CD4-positive, alpha-beta T cell (primary cell): ENCODE measurements around the gene CCL25. TPM values are rescaled to one million over a fixed set of nuclear protein-coding genes. Genes with fewer than 3 reads are reported as not detected.
"Not testable (repeated sequence)": the region's sequence is repeated elsewhere in the genome, so short reads cannot be mapped to it uniquely, and the experiment has no call there.

Experiments
- ATAC-seq: fragments of 200-7000 bp; cut with Tn5 transposase; one replicate; pipeline ENCODE4 v1.10.0; 2022; ENCODE audit warnings: mild to moderate bottlenecking; ENCODE audit not compliant: poor library complexity
- CTCF ChIA-PET: fragments of 350-600 bp; sonication (Branson Sonifier 250); formaldehyde crosslinking; loops from one replicate; lab custom pipeline; 2021; ENCODE audit warnings: antibody characterized with exemption, inconsistent platforms; lab: Charles Lee
- POLR2A ChIA-PET: fragments of 350-600 bp; sonication (Branson Sonifier 250); formaldehyde crosslinking; loops from one replicate; lab custom pipeline; 2021; ENCODE audit warnings: antibody characterized with exemption, inconsistent platforms; lab: Charles Lee
- DNase-seq, 14 experiments: peaks; one replicate each; pipeline ENCODE4 v3.0.0-alpha.2; 2013 to 2020; ENCODE audit warnings: mixed read lengths in 2 of 14
- H3K27ac ChIP-seq, 2 donors: one replicate each; pipeline versions ENCODE4 v1.5.1 to v1.7.0; 2013; ENCODE audit warnings: low read length in 2 of 2, low read depth in 1 of 2, mild to moderate bottlenecking in 1 of 2
- H3K27me3 ChIP-seq, 2 experiments: 1 replicate in 1 of 2; 2 replicates in 1 of 2; pipeline versions ENCODE4 v1.6.1 to v1.7.0; 2013; ENCODE audit warnings: low read length in 2 of 2, control low read depth in 1 of 2, mild to moderate bottlenecking in 1 of 2, moderate library complexity in 1 of 2; ENCODE audit not compliant: insufficient read depth in 2 of 2, control insufficient read depth in 1 of 2
- H3K36me3 ChIP-seq: one replicate; pipeline ENCODE4 v1.6.1; 2013; ENCODE audit warnings: low read length, control low read depth; ENCODE audit not compliant: insufficient read depth
- H3K4me1 ChIP-seq: one replicate; pipeline ENCODE4 v1.6.1; 2013; ENCODE audit warnings: low read length, control low read depth; ENCODE audit not compliant: insufficient read depth
- H3K4me3 ChIP-seq: one replicate; pipeline ENCODE4 v1.5.1; 2013; ENCODE audit warnings: mild to moderate bottlenecking, low read length, moderate library complexity
- H3K9me3 ChIP-seq, 2 experiments: 1 replicate in 1 of 2; 2 replicates in 1 of 2; pipeline versions ENCODE4 v1.6.1 to v1.7.0; 2013; ENCODE audit warnings: low read length in 2 of 2, mild to moderate bottlenecking in 2 of 2, control low read depth in 1 of 2, moderate library complexity in 1 of 2; ENCODE audit not compliant: control insufficient read depth in 1 of 2, insufficient read depth in 1 of 2
- H3K27ac Mint-ChIP-seq: one replicate; pipeline ENCODE4 v1.8.0; 2020; ENCODE audit warnings: mixed read lengths
- H3K27me3 Mint-ChIP-seq: one replicate; pipeline ENCODE4 v1.8.0; 2021; ENCODE audit warnings: mixed read lengths
- H3K36me3 Mint-ChIP-seq: one replicate; pipeline ENCODE4 v1.8.0; 2021; ENCODE audit warnings: low read depth, mixed read lengths
- H3K4me1 Mint-ChIP-seq: one replicate; pipeline ENCODE4 v1.8.0; 2021; ENCODE audit warnings: low read depth, mixed read lengths
- H3K4me3 Mint-ChIP-seq: one replicate; pipeline ENCODE4 v1.8.0; 2020; ENCODE audit warnings: mild to moderate bottlenecking, mixed read lengths
- H3K9me3 Mint-ChIP-seq: one replicate; pipeline ENCODE4 v1.8.0; 2020; ENCODE audit warnings: mixed read lengths
- CTCF ChIP-seq: fragments of 200-600 bp; IDR thresholded peaks from one replicate; pipeline ENCODE4 v1.8.0; 2022; ENCODE audit warnings: antibody characterized with exemption, mild to moderate bottlenecking
- intact Hi-C, 2 experiments: fragments of 100-400 bp; cut with DNase I in 1 of 2; cut with micrococcal nuclease in 1 of 2; formaldehyde crosslinking; loops; one replicate each; pipeline versions ENCODE4 v1.15.1 to v1.9.0; 2023 to 2025; cut with DNase I, micrococcal nuclease
- total RNA-seq, 174 experiments: library from RNA in 2 of 174; stranded (reverse) in 2 of 174; gene quantifications; one replicate each; pipeline ENCODE4 v1.2.3 and lab custom pipeline; 2021 to 2026

CCL25 gene
- total RNA-seq, 2 experiments from 2014 or later: not detected

DNA sequence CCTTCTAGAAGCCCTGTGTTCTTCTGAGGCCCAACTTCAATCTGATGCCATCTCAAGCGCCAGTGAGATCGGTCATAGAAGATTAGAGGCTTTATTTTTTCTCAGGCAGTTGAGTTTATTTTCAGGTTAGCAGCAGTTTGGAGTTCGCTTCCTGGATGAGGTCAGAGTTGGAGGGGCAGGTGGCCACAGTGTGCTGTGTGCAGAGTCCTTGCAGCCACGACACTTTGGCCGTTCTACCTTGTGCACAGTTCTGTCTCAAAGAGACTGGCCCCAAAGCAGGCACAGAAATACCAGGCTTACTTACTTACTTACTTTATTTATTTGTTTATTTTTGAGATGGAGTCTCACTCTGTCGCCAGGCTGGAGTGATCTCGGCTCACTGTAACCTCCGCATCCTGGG is 31.2 kb upstream of the CCL25 start:
- no peaks in the 10 kb centered on the region for H3K36me3 Mint-ChIP-seq
- Histone ChIP-seq H3K4me1 (peaks cover 8% of the 10 kb centered on the region), H3K4me3 (no peak overlapping the region), H3K36me3 (no peaks in the 10 kb centered on the region), H3K9me3 (no peaks in the 10 kb centered on the region), H3K27me3 (no peaks in the 10 kb centered on the region), H3K27ac (no peak overlapping the region)
- no peak for DNase-seq
- intact Hi-C loops: no loop called here
- TF ChIP-seq CTCF: no peak
- H3K9me3 Mint-ChIP-seq: no peaks in the 10 kb centered on the region
- no peak for ATAC-seq
- H3K4me3 Mint-ChIP-seq: no peak overlapping the region
- ChIA-PET POLR2A (no interaction called here), CTCF (no interaction called here)
- no peaks in the 10 kb centered on the region for H3K27me3 Mint-ChIP-seq
- H3K27ac Mint-ChIP-seq: no peak overlapping the region
- peaks cover 6% of the 10 kb centered on the region for H3K4me1 Mint-ChIP-seq

DNA sequence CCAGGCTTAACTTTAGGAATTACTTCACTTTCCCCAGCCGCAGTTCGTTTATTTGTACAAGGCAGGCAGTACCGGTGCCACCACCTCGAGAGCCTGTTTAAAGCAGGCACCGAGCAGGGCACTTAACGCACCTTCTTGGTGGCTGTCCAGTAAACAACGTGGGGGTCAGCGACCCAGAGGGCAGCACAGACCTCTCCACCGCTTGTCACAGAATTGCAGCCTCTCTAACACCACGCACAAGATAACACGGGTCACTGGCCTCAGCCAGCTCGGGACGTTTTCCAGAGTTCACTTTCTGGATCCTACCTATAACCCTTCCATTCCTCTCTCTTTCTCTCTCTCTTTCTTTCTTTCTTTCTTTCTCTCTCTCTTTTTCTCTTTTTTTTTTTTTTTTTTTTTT is 30.3 kb upstream of the CCL25 start:
- Histone ChIP-seq H3K4me1 (peaks cover 8% of the 10 kb centered on the region), H3K9me3 (no peaks in the 10 kb centered on the region), H3K4me3 (no peak overlapping the region), H3K27me3 (no peaks in the 10 kb centered on the region), H3K27ac (no peak overlapping the region), H3K36me3 (no peaks in the 10 kb centered on the region)
- CTCF ChIA-PET: no interaction called here
- Mint-ChIP-seq H3K27me3 (no peaks in the 10 kb centered on the region), H3K4me3 (no peak overlapping the region), H3K36me3 (no peaks in the 10 kb centered on the region), H3K4me1 (peaks cover 6% of the 10 kb centered on the region), H3K9me3 (no peaks in the 10 kb centered on the region), H3K27ac (no peak overlapping the region)
- DNase-seq: no peak
- ATAC-seq: no peak
- intact Hi-C loops: no loop called here
- no peak for TF ChIP-seq CTCF
- POLR2A ChIA-PET: no interaction called here

GRCh38 chr19:8023371-8023770 is 29.2 kb upstream of the CCL25 start:
- no peaks in the 10 kb centered on the region for H3K4me1 ChIP-seq
- ChIA-PET CTCF (no interaction called here), POLR2A (no interaction called here)
- Mint-ChIP-seq H3K4me3 (no peak overlapping the region), H3K27ac (no peak overlapping the region), H3K36me3 (no peaks in the 10 kb centered on the region), H3K4me1 (no peaks in the 10 kb centered on the region), H3K27me3 (no peaks in the 10 kb centered on the region), H3K9me3 (no peaks in the 10 kb centered on the region)
- TF ChIP-seq CTCF: no peak
- ATAC-seq: no peak
- no peaks in the 10 kb centered on the region for H3K36me3 ChIP-seq
- H3K27me3 ChIP-seq: no peaks in the 10 kb centered on the region
- intact Hi-C loops: no loop called here
- no peak overlapping the region for H3K27ac ChIP-seq
- H3K4me3 ChIP-seq: no peak overlapping the region
- no peaks in the 10 kb centered on the region for H3K9me3 ChIP-seq
- DNase-seq: no peak

- H3K36me3 Mint-ChIP-seq, H3K4me3 Mint-ChIP-seq, H3K36me3 ChIP-seq, H3K27ac Mint-ChIP-seq, H3K4me1 Mint-ChIP-seq, POLR2A ChIA-PET, CTCF ChIA-PET, H3K4me1 ChIP-seq, ATAC-seq, intact Hi-C loops, H3K27me3 Mint-ChIP-seq, H3K4me3 ChIP-seq, H3K27me3 ChIP-seq, DNase-seq, H3K9me3 Mint-ChIP-seq, H3K27ac ChIP-seq, H3K9me3 ChIP-seq: not testable (repeated sequence)
Measured at GRCh38 chr19:8024256-8024655, 28.3 kb upstream of the CCL25 start.
